MM.1S (cell line): ENCODE data around the gene IRF1.
A peak's percentile ranks its signal among the peaks of the same experiment; 100 is the strongest.

Experiments
- DNase-seq: peaks from one replicate; pipeline ENCODE4 v3.0.0-alpha.2; 2015
- H2AFZ ChIP-seq: fragments of 300-600 bp; sonication (generic); 2 replicates; pipeline ENCODE4 v1.6.0; 2016; ENCODE audit warnings: antibody characterized with exemption, low read length
- H3F3A ChIP-seq: fragments of 300-600 bp; sonication (generic); 2 replicates; pipeline ENCODE4 v1.6.1; 2016; ENCODE audit warnings: mild to moderate bottlenecking, antibody characterized with exemption, low read length, moderate library complexity, mixed read lengths; ENCODE audit not compliant: insufficient read depth
- H3K27ac ChIP-seq: fragments of 300-600 bp; sonication (generic); 2 replicates; pipeline ENCODE4 v1.5.1; 2016; ENCODE audit warnings: mild to moderate bottlenecking, low read length
- H3K27me3 ChIP-seq: fragments of 300-600 bp; sonication (generic); replicated peaks from 2 replicates; pipeline ENCODE4 v1.6.0; 2016; ENCODE audit warnings: low read length; ENCODE audit not compliant: insufficient read depth
- H3K36me3 ChIP-seq: fragments of 300-600 bp; sonication (generic); replicated peaks from 2 replicates; pipeline ENCODE4 v1.6.1; 2016; ENCODE audit warnings: mild to moderate bottlenecking, low read length, mixed read lengths; ENCODE audit not compliant: insufficient read depth
- H3K4me1 ChIP-seq: fragments of 300-600 bp; sonication (generic); 2 replicates; pipeline ENCODE4 v1.6.1; 2016; ENCODE audit warnings: low read length, mixed read lengths
- H3K4me2 ChIP-seq: fragments of 300-600 bp; sonication (generic); 2 replicates; pipeline ENCODE4 v1.6.0; 2016; ENCODE audit warnings: low read depth, low read length
- H3K4me3 ChIP-seq: fragments of 300-600 bp; sonication (generic); 2 replicates; pipeline ENCODE4 v1.5.1; 2016; ENCODE audit warnings: low read length, mixed read lengths
- H3K79me2 ChIP-seq: fragments of 300-600 bp; sonication (generic); 2 replicates; pipeline ENCODE4 v1.6.1; 2016; ENCODE audit warnings: mixed run types, low read length, mixed read lengths
- H3K9ac ChIP-seq: fragments of 300-600 bp; sonication (generic); 2 replicates; pipeline ENCODE4 v1.6.1; 2016; ENCODE audit warnings: low read length, mixed read lengths
- H3K9me2 ChIP-seq: fragments of 300-600 bp; sonication (generic); replicated peaks from 2 replicates; pipeline ENCODE4 v1.6.1; 2016; ENCODE audit warnings: mild to moderate bottlenecking, low read length, mixed read lengths; ENCODE audit not compliant: insufficient read depth
- H3K9me3 ChIP-seq: fragments of 300-600 bp; sonication (generic); replicated peaks from 2 replicates; pipeline ENCODE4 v1.6.1; 2016; ENCODE audit warnings: mild to moderate bottlenecking, low read length, mixed read lengths; ENCODE audit not compliant: insufficient read depth
- H4K20me1 ChIP-seq: fragments of 300-600 bp; sonication (generic); 2 replicates; pipeline ENCODE4 v1.6.1; 2016; ENCODE audit warnings: mild to moderate bottlenecking, low read length, moderate library complexity, mixed read lengths; ENCODE audit not compliant: insufficient read depth
- EZH2 ChIP-seq: fragments of 300-600 bp; sonication (generic); optimal IDR thresholded peaks from 2 replicates; pipeline ENCODE3; 2017; ENCODE audit warnings: low read depth, mild to moderate bottlenecking, antibody characterized with exemption, low read length, mixed read lengths
- EZH2phosphoT487 ChIP-seq: fragments of 300-600 bp; sonication (generic); IDR thresholded peaks from 2 replicates; pipeline ENCODE4 v1.6.1; 2018; ENCODE audit warnings: antibody characterized with exemption, low read length
- TF ChIP-seq, protein P1 (sequence below): fragments of 300-600 bp; sonication (generic); IDR thresholded peaks from 2 replicates; pipeline ENCODE4 v1.5.1; 2016; ENCODE audit warnings: antibody characterized with exemption, low read length, mixed read lengths

The IRF1 gene

DNA sequence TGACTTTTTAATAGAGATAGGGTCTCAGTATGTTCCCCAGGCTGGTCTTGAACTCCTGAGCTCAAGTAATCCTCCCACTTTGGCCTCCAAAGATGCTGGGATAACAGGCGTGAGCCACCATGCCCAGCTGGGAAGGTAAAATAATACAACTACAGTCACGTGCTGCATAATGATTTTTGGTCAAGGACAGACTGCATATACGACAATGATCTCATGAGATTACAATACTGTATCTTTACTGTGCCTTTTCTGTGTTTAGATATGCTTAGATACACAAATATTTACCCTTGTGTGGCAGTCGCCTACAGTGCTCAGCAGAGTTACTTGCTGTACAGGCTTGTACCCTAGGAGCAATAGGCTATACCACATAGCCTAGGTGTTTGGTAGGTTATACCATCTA lies 14.2 kb upstream of the IRF1 start:
- Histone ChIP-seq H2AFZ (no peak overlapping the region), H3F3A (peaks cover 17% of the 10 kb centered on the region), H3K36me3 (no peaks in the 10 kb centered on the region), H3K4me3 (no peak overlapping the region), H3K27ac (no peak overlapping the region), H3K79me2 (peaks cover 6% of the 10 kb centered on the region; the same call in 1 of the 2 replicates), H3K4me1 (peaks cover 49% of the 10 kb centered on the region), H4K20me1 (no peaks in the 10 kb centered on the region), H3K9me2 (no peaks in the 10 kb centered on the region), H3K27me3 (no peaks in the 10 kb centered on the region), H3K4me2 (no peak overlapping the region), H3K9me3 (no peaks in the 10 kb centered on the region), H3K9ac (no peak overlapping the region)
- TF ChIP-seq EZH2phosphoT487 (no peak), EZH2 (no peak)
- TF ChIP-seq, protein P1, sequence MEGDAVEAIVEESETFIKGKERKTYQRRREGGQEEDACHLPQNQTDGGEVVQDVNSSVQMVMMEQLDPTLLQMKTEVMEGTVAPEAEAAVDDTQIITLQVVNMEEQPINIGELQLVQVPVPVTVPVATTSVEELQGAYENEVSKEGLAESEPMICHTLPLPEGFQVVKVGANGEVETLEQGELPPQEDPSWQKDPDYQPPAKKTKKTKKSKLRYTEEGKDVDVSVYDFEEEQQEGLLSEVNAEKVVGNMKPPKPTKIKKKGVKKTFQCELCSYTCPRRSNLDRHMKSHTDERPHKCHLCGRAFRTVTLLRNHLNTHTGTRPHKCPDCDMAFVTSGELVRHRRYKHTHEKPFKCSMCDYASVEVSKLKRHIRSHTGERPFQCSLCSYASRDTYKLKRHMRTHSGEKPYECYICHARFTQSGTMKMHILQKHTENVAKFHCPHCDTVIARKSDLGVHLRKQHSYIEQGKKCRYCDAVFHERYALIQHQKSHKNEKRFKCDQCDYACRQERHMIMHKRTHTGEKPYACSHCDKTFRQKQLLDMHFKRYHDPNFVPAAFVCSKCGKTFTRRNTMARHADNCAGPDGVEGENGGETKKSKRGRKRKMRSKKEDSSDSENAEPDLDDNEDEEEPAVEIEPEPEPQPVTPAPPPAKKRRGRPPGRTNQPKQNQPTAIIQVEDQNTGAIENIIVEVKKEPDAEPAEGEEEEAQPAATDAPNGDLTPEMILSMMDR: no peak
- DNase-seq: no peak

DNA sequence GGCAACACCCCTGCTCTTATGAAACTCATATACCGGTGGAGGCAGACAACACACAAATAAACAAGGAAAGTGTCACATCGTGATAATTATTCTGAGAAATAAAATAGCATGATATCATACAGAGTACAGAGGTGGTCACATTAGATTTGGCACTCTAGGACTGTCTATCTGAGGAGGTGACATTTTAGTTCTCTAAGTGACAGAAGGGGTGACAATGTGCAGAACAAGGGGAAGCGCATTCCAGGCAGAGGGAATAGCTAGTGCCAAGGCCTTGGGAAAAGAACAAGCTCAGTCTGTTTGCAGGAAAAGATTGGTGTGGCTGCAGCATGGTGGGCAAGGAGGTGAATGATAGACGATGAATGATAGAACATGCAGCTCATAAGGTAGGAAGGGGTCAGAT lies 12.7 kb upstream of the IRF1 start:
- H3K4me1 ChIP-seq: peaks cover 56% of the 10 kb centered on the region

DNA sequence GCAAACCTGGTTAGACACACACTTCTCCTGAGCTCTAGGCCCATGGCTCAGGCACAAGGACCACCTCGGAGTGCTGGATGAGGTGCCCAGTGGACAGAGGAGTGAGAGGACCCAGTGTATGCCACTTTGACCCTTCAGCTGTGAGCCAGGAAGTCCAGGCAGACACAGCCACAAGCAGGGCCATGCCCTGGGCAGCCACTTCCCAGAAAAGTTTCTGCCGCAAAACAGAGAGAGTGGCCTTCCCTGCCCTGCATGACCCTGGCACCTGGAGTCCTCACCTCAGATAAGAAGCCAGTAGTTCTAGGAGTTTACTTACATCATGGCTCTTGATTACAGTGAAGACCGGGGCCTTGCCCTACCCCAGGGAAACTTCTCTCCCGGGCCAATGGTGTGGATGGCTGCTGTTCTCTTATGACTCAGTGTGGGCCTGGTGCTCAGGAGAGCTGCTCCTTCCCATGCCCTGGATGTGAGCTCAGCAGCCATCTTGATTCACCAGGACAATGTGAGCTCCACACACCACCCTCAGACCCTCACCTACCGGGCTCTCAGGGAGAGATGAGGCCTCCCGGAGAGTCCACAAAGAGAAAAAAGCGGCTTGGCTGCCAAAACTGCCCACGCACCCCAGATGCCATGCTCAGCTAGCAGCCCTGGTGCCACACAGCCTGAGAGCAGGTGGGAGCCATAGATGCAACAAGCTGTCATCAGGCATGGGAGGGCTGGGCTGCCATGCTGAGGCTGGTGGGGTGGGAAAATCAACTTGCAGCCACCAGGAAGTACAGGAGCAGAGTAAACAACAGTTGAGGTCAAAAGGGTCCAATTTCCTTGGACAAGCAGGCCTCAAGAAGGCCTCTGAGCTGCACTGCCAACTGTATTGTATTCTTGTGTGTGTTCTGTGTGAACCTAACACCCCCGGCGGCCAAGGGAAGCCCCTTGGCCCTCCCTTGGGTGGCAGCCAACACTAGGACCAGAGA lies 11.7 kb upstream of the IRF1 start:
- Histone ChIP-seq H3K36me3 (no peaks in the 10 kb centered on the region), H3K27me3 (no peaks in the 10 kb centered on the region), H3K79me2 (peaks cover 11% of the 10 kb centered on the region; the same call in 1 of the 2 replicates), H3K9ac (peak overlapping the region; percentile 17; the same call in 1 of the 2 replicates), H3K9me2 (no peaks in the 10 kb centered on the region), H3K4me3 (no peak overlapping the region), H3K27ac (no peak overlapping the region), H3K4me2 (no peak overlapping the region), H2AFZ (no peak overlapping the region), H3K4me1 (peaks cover 62% of the 10 kb centered on the region), H3F3A (peaks cover 42% of the 10 kb centered on the region), H4K20me1 (no peaks in the 10 kb centered on the region), H3K9me3 (no peaks in the 10 kb centered on the region)
- no peak for DNase-seq
- TF ChIP-seq, protein P1: no peak
- no peak for TF ChIP-seq EZH2phosphoT487
- no peak for TF ChIP-seq EZH2

More for the DNA sequence above, 12.7 kb upstream of the IRF1 start:
- no peak for DNase-seq
- H3K79me2 ChIP-seq: peaks cover 11% of the 10 kb centered on the region; the same call in 1 of the 2 replicates
- no peak overlapping the region for H3K9ac ChIP-seq
- no peaks in the 10 kb centered on the region for H3K9me3 ChIP-seq
- no peaks in the 10 kb centered on the region for H3K36me3 ChIP-seq
- H4K20me1 ChIP-seq: no peaks in the 10 kb centered on the region
- no peaks in the 10 kb centered on the region for H3K27me3 ChIP-seq
- no peak overlapping the region for H3K4me2 ChIP-seq
- no peak overlapping the region for H3K27ac ChIP-seq
- no peak overlapping the region for H2AFZ ChIP-seq
- TF ChIP-seq, protein P1: no peak
- no peaks in the 10 kb centered on the region for H3K9me2 ChIP-seq
- peaks cover 32% of the 10 kb centered on the region for H3F3A ChIP-seq
- H3K4me3 ChIP-seq: no peak overlapping the region
